DMS 273 (cell line): ENCODE results near the gene PPP1R8.
"Not testable (repeated sequence)": the region's sequence is repeated elsewhere in the genome, so short reads cannot be mapped to it uniquely, and the experiment has no call there.

Source experiments
- DNase-seq: peaks from one replicate; lab custom pipeline; 2025; ENCODE audit not compliant: unreplicated experiment; lab: John Stamatoyannopoulos, UW

Gene PPP1R8

DNA sequence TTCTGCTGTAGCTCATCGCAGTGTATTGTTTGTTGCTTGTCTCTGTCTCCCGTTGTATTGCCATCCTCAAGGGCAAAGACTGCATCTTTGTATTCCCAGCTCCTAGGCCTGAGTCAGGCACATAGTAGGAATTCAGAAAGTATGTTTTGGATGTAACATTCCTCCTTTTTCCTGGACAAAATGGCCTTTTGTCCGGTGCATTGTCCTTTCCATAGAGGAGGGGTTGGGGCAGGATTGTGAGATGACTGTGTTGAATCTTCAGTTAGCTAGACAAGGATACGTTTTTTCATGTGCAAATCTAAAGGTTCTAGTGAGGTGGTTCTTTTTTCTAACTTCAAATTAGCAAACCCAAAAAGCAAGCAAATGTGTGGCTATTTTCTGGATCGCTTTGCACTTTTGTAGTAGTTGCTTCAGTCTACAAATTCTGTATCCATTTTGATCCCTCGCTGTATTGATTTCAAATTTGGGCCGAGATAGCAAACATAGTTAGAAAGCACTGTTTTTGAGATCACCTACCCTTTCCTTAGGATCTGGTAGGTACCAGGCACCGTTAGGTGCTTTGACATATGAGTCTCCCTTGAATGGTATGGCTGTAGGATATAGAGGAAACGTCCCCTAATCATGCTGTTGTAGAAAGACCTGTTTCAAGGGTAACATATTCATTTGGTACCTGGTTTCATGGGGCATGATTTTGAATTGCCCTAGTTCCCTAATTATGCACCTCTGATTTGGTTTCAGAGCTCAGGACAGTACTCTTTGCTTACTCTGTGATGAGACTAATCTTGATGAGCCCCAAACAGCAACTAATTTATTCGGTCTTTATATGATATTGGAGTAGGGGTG, 1.2 kb downstream of the PPP1R8 start:
- DNase-seq = no peak

DNA sequence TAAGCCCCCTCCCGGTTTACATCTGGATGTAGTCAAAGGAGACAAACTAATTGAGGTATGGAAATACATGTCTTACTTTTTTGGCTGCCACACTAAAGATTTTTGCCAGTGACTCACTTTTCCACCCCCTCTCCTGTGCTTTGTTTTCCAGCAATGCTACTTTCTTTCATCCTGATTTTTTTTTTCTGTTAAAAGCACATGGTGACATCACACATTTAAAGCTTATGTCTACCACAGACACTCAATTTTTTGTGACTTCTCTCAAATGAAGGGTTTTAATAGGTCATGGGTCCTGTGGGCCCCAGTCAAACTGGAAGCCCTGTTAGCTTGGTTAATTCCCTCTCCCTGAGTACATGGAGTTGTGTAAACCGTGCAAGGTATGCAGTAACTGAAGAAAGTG, 2.2 kb downstream of the PPP1R8 start:
- DNase-seq = no peak

DNA sequence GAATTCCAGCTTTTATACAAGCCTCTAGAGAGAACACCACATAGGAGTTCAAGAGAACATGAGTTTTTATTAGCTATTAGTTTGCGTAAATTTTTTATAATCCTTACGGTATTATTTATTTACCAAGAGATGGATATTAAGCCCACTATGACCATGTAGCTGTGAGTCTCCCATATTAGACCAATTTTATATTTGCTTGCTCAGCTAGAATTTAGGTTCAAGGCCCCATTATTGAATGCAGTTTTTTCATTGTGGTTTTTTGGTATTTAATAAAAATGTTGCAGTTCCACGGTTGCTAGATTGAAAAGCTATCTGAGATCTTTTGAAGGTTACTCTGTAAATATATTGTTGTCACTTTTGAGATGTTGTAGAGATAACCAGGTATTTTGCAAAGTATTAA, 2.9 kb downstream of the PPP1R8 start:
- DNase-seq = no peak

DNA sequence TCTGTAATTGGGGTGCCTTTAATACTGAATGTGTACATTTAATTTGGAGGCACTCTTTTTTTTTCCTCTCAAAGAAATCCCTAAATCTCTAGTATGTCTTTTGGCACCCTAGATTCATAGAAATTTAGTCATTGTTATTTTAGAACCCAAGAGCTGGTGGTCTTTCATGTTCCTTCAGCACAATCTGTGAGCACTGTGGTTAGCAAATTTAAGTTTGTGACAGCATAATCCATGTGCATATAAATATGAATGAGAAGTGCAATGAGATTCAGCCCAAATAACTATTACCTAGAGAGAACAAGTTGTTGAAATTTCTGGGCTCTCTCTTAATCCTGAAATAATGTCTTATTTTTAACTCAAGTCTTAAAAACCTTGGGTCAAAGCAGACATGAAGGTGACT, 4.5 kb downstream of the PPP1R8 start:
- DNase-seq = no peak

DNA sequence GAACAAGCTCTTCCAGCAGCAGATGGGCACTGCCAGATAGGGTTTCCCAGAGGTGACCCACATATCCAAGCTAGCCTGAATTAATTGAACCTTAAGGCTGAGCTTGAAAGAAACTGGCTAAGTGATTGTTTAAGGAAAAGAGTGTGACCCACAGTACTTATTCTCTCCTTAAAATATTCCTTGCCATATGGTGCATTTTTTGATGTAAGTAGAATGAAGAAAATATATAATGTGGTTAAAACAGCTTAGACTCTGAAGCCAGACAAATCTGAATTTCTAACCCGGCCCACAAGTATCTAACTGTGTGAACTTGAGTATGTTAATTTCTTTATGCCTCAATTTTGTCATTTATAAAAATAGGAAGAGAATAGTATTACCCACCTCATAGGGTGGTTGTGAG, 4.9 kb downstream of the PPP1R8 start:
- peak; percentile 51 for DNase-seq

DNA sequence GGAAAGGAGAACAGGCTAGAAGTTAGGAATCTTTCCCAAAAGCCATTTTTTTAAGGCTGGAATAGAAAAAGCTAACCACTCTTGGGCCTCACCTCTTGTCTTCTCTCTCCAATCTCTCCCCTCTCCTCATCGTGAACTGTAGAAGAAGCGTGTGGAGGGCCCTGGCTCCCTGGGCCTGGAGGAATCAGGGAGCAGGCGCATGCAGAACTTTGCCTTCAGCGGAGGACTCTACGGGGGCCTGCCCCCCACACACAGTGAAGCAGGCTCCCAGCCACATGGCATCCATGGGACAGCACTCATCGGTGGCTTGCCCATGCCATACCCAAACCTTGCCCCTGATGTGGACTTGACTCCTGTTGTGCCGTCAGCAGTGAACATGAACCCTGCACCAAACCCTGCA, 19.4 kb downstream of the PPP1R8 start:
- no peak for DNase-seq

DNA sequence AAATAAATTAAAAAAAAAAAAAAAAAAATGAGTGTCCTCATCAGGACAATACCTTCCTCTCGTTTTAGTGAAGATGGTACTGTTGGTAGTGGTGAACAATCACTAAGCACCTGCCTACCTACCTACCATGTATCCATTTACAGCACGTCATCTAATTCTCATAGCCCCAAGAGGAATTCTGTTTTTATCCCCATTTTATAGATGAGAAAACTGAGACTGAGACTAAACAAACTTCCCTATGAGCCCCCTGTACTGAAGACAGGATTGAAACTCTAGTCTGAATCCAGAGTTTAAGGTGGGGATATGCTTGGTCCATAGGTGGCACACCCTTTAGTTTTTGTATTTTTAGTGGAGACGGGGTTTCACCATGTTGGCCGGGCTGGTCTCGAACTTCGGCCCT, 24.5 kb downstream of the PPP1R8 start:
- DNase-seq = no peak

DNA sequence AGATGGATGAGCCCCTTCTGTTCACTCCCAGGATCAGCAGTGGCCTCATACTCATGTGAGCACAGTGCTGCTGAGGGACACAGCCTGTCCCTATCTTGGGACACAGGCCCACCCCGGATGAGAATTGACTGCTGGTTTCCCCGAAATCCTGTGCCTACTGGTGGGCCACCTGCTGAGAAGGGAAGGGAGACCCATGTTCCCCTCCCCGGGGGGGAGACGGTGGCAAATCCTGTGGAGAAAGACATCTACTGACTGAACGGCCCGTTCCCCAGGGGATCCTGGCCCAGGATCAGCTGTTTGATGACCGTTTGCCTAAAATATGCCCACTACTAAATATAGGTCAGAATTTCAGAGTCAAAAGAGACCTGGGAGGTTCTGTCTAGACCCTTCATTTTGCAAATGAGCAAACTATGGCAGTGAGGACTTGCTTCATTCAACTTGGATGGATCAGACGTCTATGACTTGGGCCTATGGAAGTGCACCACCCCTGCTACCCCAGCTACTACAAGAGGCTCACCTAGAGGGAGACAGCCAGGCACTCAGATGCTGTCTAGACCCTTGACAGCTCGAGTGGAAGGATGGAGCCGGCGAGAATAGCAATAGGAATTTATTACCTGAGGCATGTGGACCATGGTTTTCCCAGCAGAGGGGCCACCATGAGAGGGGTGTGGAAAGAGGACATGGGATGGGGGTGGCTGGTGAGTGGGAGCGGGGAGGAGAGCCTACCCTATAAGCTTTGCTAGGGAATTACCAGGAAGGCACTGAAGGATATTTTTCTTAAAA, 26.2 kb downstream of the PPP1R8 start:
- DNase-seq = no peak

DNA sequence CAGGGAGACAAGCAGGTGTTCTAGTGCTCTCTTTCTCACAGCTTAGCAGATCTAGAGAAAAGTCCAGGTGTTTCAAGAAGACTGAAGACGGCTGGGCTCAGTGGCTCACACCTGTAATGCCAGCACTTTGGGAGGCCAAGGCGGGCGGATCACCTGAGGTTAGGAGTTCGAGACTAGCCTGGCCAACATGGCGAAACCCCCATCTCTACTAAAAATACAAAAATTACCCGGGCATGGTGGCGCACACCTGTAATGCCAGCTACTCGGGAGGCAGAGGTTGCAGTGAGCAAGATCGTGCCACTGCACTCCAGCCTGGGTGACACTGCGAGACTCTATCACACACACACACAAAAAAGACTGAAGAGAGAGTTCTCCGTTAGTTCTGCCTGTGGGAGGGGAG, 27.0 kb downstream of the PPP1R8 start:
- not testable (repeated sequence) for DNase-seq

DNA sequence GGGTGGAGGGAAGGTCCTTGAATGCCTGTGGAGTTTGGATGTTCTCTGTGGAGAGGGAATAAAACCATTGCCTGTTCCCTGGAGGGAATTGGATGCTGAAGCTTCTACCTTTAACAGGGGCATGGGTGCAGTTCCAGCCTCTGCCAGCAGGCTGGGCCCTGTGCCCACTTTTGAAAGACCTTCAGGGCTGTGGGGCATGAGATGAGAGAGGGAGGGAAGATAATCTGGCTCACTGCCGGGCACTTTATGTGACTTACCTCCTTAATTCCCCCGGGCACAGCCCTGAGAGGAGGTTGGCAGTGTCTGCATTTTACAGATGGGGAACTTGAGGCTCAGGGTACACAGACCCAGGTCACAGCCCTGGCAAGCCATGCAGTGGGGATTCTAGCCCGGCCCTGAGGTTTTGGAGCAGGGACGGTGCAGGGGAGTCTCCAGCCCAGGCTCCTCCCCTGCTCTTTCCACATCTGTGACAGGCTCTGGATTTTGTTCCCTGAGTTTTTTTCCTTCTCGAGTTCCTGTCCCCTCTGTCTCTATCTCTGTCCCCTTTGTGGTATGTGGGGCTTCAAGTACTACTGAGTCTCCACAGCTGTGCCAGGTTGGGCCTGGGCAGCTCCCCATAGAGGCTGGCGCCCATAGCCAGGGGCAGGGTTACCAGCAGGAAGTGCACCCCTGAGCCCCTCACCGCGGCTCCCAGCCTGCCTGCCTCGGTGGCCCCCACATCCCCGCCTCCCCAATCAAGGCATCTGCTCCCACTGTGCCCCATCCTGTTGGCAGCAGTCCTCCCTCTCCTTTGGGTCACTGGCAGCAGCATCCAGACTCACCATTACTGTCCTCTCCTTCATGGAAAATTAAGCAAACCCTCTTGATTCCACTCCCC, 27.7 kb downstream of the PPP1R8 start:
- peak; percentile 95 for DNase-seq

DNA sequence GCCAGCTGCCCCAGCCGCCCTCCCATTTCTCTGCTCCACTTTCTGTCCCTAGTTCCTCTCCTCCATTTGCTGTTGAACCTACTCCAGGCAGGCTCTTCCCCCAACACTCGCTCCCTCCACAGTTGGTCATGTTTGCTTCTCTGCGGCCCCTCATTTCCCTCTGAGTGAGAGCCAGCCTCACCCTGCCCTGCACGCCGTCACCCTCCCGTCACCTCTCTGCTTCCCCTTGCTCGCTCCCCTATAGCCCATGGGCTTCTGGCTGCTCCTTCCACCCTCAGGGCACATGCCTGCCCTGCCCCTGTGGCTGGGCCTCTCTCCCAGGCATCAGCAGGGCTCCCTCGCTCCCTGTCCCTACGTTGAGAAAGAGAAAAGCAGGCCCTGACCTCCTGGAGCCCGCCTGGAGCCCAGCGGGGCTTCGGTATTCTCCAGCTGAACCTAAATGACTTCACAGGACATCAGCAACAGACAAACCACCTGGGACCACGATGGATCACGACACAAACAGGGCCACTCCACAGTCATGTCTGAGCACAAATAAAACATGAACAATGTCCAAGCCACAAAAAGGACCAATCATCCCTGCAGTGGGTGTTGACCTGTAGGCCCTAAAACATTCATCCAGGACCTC, 28.5 kb downstream of the PPP1R8 start:
- DNase-seq = no peak

DNA sequence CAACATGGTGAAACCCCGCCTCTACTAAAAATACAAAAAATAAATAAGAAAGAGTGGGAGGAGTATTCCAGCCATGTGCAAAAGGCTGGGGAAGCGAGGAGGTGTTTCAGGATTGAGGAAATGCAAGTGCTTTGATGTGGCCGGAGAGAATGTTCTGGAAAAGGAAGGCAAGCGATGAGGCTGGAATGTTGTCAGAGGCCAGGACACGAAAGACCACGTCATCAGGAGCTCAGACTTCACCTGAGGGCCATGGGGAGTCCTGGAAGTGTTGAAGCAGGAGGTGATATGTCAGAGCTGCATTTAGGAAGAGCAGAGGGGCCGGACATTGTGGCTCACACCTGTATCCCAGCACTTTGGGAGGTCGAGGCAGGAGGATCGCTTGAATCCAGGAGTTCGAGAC, 30.9 kb downstream of the PPP1R8 start:
- no peak for DNase-seq

DNA sequence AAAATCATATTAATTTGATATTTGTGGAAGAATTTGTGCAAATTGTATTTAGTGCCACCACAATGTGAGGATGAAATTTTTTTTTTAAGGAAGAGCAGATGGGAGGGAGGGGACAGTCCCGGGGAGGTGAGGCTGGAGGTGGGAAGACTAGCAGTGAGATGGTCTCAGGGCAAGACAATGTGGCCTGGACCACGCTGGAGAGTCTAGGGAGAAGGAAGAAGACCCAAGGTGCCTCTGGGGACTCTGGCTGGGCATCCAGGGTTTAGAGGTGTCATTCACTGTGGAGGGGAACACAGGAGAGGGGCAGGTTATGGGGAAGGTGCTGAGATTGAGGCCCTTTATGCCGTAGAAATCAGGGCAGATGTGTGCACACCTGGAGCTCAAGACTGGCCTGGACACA, 31.4 kb downstream of the PPP1R8 start:
- DNase-seq = no peak

DNA sequence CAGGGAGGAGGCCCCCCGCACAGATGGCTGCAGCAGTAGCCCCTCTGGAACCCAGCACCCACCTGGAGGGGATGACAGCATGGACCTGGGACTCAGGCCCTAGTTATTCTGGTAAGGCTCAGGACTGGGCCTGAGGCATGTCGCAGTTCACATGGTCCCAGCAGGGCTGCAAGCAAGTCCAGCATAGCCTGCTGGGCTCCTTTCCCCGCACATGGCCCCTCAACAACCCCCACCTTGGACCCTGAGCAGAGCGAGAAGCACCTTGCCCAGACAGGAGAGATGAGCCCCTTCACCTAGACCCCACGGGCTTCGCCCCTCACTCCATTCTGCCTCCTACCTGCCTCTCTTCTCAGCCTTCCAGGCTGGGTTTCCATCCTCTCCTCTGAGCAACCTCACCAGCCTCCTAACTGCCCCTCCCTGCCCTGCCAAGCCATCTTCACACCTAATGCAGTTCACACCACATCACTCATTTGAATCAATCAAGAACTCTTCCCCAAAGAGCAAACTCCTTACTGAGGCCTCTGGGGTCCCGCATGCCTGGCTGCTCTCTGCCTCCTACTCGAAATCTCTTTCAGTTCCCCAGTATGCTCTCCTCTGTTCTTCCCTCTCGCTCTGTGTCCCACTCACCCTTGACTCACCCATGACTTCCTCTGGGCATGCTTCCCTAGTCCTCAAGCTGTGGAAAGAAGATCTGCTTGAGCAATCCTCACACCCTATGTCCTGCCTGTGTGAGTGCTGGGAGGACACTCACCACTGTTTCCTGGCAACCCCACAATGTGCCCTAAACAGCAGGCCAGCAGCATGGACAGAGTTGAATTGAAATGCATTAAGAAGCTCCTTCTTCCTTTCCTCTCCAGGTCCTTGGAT, 32.3 kb downstream of the PPP1R8 start:
- no peak for DNase-seq

DNA sequence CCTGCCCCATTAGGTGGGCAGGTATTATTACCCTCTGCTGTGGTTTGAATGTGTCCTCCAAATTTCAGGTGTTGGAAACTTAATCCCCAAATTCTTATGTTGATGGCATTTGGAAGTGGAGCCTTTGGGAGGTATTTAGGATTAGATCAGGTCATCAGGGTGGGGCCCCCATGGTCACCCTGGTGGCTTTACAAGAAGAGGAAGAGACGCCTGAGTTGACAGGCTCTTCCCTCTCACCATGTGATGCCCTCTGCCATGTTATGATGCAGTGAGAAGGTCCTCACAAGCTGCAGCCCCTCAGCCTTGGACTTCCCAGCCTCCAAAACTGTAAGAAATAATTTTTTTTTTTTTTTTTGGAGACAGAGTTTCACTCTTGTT, 32.9 kb downstream of the PPP1R8 start:
- no peak for DNase-seq

DNA sequence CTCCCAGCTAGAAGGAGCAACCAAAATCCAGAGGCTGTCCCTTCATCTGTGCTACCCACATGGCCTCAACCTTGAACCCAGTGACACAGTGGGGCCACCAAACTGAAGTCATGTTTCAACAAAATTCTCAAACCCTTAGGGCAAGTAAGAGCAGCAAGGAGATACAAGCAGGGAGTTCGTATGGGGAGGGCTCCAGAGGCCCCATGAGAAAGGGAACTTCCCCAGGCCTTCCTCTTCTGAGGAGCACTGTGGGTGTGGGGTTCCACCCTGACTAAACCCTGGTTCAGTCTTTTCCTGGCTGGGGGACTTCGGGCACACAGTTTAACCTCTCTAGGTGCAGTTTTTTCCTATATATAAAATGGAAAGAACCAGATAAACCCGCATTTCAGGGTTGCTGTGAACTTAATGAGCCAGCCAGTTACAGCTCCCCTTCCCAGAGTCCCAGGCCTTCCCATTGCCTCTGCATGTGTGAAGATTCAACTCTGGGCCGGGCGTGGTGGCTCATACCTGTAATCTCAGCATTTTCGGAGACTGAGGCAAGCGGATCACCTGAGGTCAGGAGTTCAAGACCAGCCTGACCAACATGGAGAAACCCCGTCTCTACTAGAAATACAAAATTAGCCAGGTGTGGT, 33.8 kb downstream of the PPP1R8 start:
- DNase-seq = no peak

DNA sequence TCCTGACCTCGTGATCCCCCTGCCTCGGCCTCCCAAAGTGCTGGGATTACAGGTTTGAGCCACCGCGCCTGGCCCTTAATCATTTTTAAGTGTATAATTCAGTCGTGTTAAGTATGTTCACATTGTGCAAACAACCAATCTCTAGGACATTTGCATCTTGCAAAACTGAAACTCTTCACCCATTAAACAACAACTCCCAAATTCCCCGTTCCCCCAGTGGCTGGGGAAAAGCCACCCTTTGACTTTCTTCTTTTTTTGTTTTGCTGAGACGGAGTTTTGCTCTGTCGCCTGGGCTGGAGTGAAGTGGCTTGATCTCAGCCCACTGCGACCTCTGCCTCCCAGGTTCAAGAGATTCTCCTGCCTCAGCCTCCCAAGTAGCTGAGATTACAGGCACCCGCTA, 35.2 kb downstream of the PPP1R8 start:
- no peak for DNase-seq

DNA sequence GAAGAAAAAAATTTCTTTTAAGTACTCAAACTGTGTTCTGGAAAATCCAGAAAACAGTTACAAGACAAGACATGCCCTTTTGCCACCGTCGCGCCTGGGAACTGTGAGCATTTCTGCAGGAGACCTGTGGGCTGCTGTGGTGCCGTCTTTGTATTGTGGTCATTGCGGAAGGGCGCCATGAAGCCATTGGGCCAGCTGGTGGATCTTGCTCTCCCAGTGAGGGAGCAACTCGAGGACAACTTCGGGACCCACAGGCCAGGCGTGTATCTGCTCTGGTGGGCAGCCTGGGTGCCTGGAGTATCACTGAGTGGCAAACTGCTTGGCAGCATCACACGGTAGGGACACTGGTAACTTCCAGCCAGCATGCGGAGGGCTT, 38.0 kb downstream of the PPP1R8 start:
- DNase-seq = no peak

DNA sequence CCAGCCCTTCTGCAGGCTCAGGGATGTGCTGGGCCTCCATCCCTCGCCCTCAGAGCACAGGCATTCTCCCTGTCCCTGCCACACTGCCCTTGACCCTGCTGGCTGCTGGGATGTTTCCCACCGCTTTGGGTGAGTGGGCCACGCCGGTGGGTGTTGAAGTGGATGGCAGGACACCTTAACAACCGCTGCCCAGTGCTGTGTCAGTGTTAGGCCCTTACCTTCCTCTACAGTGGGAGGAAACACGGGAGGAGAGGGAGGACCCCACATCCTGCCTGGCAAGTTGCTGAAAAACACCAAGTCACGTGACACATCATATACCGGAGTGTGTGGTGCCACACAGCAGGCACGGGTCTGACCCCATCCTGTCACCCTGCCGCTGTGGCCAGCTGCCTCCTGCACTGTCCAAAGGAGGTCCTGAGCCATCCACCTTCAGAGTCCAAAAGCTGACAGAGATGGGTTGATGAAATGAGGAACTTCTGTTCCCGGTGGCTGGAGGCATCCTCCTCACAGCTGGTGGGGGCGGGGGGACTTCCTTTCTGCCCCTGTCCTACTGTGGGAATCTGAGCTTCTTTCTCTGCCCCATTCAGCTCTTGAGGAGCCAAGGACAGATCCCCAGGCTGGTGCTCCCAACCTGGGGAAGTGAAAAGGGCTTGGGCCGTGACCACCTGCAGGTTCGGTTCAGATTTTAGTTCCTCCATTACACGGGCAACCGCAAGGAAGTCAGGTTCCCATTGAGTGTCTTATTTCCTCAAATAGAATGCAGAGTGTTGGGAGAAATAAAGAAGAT, 38.5 kb downstream of the PPP1R8 start:
- DNase-seq = no peak
